ENCODE measurements around the gene CSK.
A peak's percentile ranks its signal among the peaks of the same experiment; 100 is the strongest.

CSK gene

GRCh38 chr15:74826364-74826819 is 44.5 kb downstream of the CSK start, which contains the start of gene CPLX3:
CPLX3 (plus strand) TSS chr15:74826627; CDS start chr15:74826704, 77 bp downstream.
- DNase-seq (ENCODE audit: low read depth in 3 of 3): peak in 1 of 3 donors; percentile 33

GRCh38 chr15:74826921-74827320 is 45.0 kb downstream of the CSK start:
- DNase-seq (ENCODE audit: low read depth in 3 of 3): no peak

GRCh38 chr15:74827614-74828013 is 45.7 kb downstream of the CSK start:
- no peak for DNase-seq (ENCODE audit: low read depth in 3 of 3)

GRCh38 chr15:74828835-74829234 is 47.0 kb downstream of the CSK start:
- DNase-seq (ENCODE audit: low read depth in 3 of 3): no peak

- no peak for DNase-seq (ENCODE audit: low read depth in 3 of 3)
Observed at GRCh38 chr15:74829486-74829885, 47.6 kb downstream of the CSK start.

GRCh38 chr15:74829991-74830390 is 48.1 kb downstream of the CSK start:
- no peak for DNase-seq (ENCODE audit: low read depth in 3 of 3)

- DNase-seq (ENCODE audit: low read depth in 3 of 3): no peak
Observed at GRCh38 chr15:74830868-74831267, 49.0 kb downstream of the CSK start.

- no peak for DNase-seq (ENCODE audit: low read depth in 3 of 3)
Observed at GRCh38 chr15:74831813-74832495, 50.1 kb downstream of the CSK start.

GRCh38 chr15:74832826-74833225 is 50.9 kb downstream of the CSK start:
- no peak for DNase-seq (ENCODE audit: low read depth in 3 of 3)

- no peak for DNase-seq (ENCODE audit: low read depth in 3 of 3)
Observed at GRCh38 chr15:74833376-74834107, 51.7 kb downstream of the CSK start.

- DNase-seq (ENCODE audit: low read depth in 3 of 3): peak in 2 of 3 donors; percentile 31 to 32
Observed at GRCh38 chr15:74835312-74835823, 53.5 kb downstream of the CSK start.

GRCh38 chr15:74836846-74837245 is 55.0 kb downstream of the CSK start:
- no peak for DNase-seq (ENCODE audit: low read depth in 3 of 3)

GRCh38 chr15:74837482-74838136 is 55.7 kb downstream of the CSK start:
- no peak for DNase-seq (ENCODE audit: low read depth in 3 of 3)

GRCh38 chr15:74838137-74838516 is 56.2 kb downstream of the CSK start:
- DNase-seq (ENCODE audit: low read depth in 3 of 3): no peak

GRCh38 chr15:74838746-74839525 is 57.1 kb downstream of the CSK start:
- no peak for DNase-seq (ENCODE audit: low read depth in 3 of 3)

- DNase-seq (ENCODE audit: low read depth in 3 of 3): no peak
Observed at GRCh38 chr15:74839526-74840395, 57.9 kb downstream of the CSK start.

- DNase-seq (ENCODE audit: low read depth in 3 of 3): no peak
Observed at GRCh38 chr15:74840851-74841775, 59.2 kb downstream of the CSK start.

- no peak for DNase-seq (ENCODE audit: low read depth in 3 of 3)
Observed at GRCh38 chr15:74841891-74842373, 60.1 kb downstream of the CSK start.
